DND-41 (cell line): ENCODE data around the gene LCN6.

Source experiments
- ATAC-seq: fragments of 200-7000 bp; cut with Tn5 transposase; 3 replicates; pipeline ENCODE4 v1.9.1; 2021; ENCODE audit warnings: low read depth; ENCODE audit not compliant: insufficient read depth
- DNase-seq: peaks from one replicate; pipeline ENCODE4 v3.0.0-alpha.2; 2020
- H2AFZ ChIP-seq: 2 replicates; pipeline ENCODE4 v1.6.0; 2012; ENCODE audit warnings: low read depth, low read length
- H3K27ac ChIP-seq: 2 replicates; pipeline ENCODE4 v1.5.1; 2012; ENCODE audit warnings: low read length, inconsistent platforms
- H3K27me3 ChIP-seq: fragments of 200-600 bp; sonication (generic); 2 replicates; pipeline ENCODE4 v1.6.0; 2012; ENCODE audit warnings: low read length, mild to moderate bottlenecking, inconsistent platforms; ENCODE audit not compliant: insufficient read depth, poor library complexity
- H3K36me3 ChIP-seq: 2 replicates; pipeline ENCODE4 v1.5.1; 2012; ENCODE audit warnings: low read length, inconsistent platforms; ENCODE audit not compliant: insufficient read depth
- H3K4me1 ChIP-seq: 2 replicates; pipeline ENCODE4 v1.5.1; 2012; ENCODE audit warnings: mild to moderate bottlenecking, low read length; ENCODE audit not compliant: insufficient read depth
- H3K4me2 ChIP-seq: 2 replicates; pipeline ENCODE4 v1.6.0; 2012; ENCODE audit warnings: mild to moderate bottlenecking, moderate library complexity, low read length, inconsistent platforms; ENCODE audit not compliant: insufficient read depth
- H3K4me3 ChIP-seq, 2 experiments: fragments of 200-600 bp in 1 of 2; shearing (Covaris generic) in 1 of 2; 2 replicates each; pipeline ENCODE4 v1.5.1; 2012 to 2016; ENCODE audit warnings: inconsistent platforms in 2 of 2, low read length in 2 of 2, mild to moderate bottlenecking in 2 of 2, low read depth in 1 of 2, moderate library complexity in 1 of 2
- H3K79me2 ChIP-seq: 2 replicates; pipeline ENCODE4 v1.6.0; 2012; ENCODE audit warnings: low read length, inconsistent platforms; ENCODE audit not compliant: insufficient read depth
- H3K9ac ChIP-seq: 2 replicates; pipeline ENCODE4 v1.6.0; 2012; ENCODE audit warnings: low read depth, mild to moderate bottlenecking, inconsistent platforms, low read length, moderate library complexity
- H3K9me3 ChIP-seq: 2 replicates; pipeline ENCODE4 v1.5.1; 2012; ENCODE audit warnings: low read length, moderate library complexity, mild to moderate bottlenecking, inconsistent platforms; ENCODE audit not compliant: insufficient read depth, severe bottlenecking
- H4K20me1 ChIP-seq: 2 replicates; pipeline ENCODE4 v1.6.0; 2012; ENCODE audit warnings: low read length; ENCODE audit not compliant: insufficient read depth
- CTCF ChIP-seq: IDR thresholded peaks from 2 replicates; pipeline ENCODE4 v1.5.1; 2012; ENCODE audit warnings: borderline replicate concordance, low read length, moderate library complexity, mild to moderate bottlenecking; ENCODE audit not compliant: poor library complexity, severe bottlenecking; ENCODE audit errors: extremely low read depth
- EZH2 ChIP-seq: IDR thresholded peaks from 3 replicates; pipeline ENCODE4 v1.6.1; 2012; ENCODE audit warnings: borderline replicate concordance, low read depth, mild to moderate bottlenecking, moderate library complexity, low read length, inconsistent platforms; ENCODE audit not compliant: severe bottlenecking

LCN6 gene

GRCh38 chr9:136751814-136752213 is 3.5 kb upstream of the LCN6 start:
- no peak for DNase-seq
- no peak overlapping the region for H3K4me3 ChIP-seq
- H3K36me3 ChIP-seq: no peaks in the 10 kb centered on the region
- H4K20me1 ChIP-seq: no peaks in the 10 kb centered on the region
- TF ChIP-seq EZH2 (no peak), CTCF (no peak)
- no peaks in the 10 kb centered on the region for H3K79me2 ChIP-seq
- no peak for ATAC-seq
- H3K9ac ChIP-seq: no peak overlapping the region
- no peak overlapping the region for H3K4me2 ChIP-seq
- H2AFZ ChIP-seq: no peak overlapping the region
- no peaks in the 10 kb centered on the region for H3K4me1 ChIP-seq
- no peaks in the 10 kb centered on the region for H3K9me3 ChIP-seq
- H3K27me3 ChIP-seq: no peaks in the 10 kb centered on the region
- no peak overlapping the region for H3K27ac ChIP-seq

- H3K27me3 ChIP-seq: no peaks in the 10 kb centered on the region
- H2AFZ ChIP-seq: no peak overlapping the region
- no peak for DNase-seq
- H3K4me2 ChIP-seq: no peak overlapping the region
- no peak for ATAC-seq
- no peak overlapping the region for H3K27ac ChIP-seq
- H3K9me3 ChIP-seq: no peaks in the 10 kb centered on the region
- no peaks in the 10 kb centered on the region for H3K36me3 ChIP-seq
- no peaks in the 10 kb centered on the region for H3K4me1 ChIP-seq
- H4K20me1 ChIP-seq: no peaks in the 10 kb centered on the region
- no peak overlapping the region for H3K4me3 ChIP-seq
- TF ChIP-seq EZH2 (no peak), CTCF (no peak)
- no peaks in the 10 kb centered on the region for H3K79me2 ChIP-seq
- H3K9ac ChIP-seq: no peak overlapping the region
Observed at GRCh38 chr9:136751244-136751643, 2.9 kb upstream of the LCN6 start.

DNA sequence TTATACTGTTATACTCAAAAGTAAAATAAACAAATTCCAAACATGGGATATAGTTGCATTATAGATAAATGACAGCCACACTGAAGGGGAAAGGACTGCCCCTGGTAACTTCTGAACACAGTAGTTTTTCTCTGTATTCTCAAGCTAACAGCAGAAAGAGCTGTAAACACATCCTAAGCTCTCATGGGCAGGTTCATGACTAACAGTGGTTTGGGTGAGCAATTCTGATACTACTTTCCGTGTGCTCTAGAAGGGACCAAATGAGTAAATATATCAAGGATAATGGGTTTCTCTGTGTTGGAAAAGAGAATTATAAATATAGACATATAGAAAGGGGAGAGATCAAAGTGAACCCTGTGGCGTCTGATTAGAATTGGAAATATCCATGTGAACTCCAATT is 2.2 kb upstream of the LCN6 start:
- no peak overlapping the region for H3K4me3 ChIP-seq
- no peak overlapping the region for H3K4me2 ChIP-seq
- H3K36me3 ChIP-seq: no peaks in the 10 kb centered on the region
- ATAC-seq (no peak), DNase-seq (no peak)
- H3K27ac ChIP-seq: no peak overlapping the region
- no peaks in the 10 kb centered on the region for H3K27me3 ChIP-seq
- H3K9ac ChIP-seq: no peak overlapping the region
- no peaks in the 10 kb centered on the region for H3K9me3 ChIP-seq
- no peak for TF ChIP-seq EZH2
- no peak for TF ChIP-seq CTCF
- H4K20me1 ChIP-seq: no peaks in the 10 kb centered on the region
- H2AFZ ChIP-seq: no peak overlapping the region
- H3K79me2 ChIP-seq: no peaks in the 10 kb centered on the region
- no peaks in the 10 kb centered on the region for H3K4me1 ChIP-seq
